ENCODE results near the gene ADGRG1.

ADGRG1 gene

DNA sequence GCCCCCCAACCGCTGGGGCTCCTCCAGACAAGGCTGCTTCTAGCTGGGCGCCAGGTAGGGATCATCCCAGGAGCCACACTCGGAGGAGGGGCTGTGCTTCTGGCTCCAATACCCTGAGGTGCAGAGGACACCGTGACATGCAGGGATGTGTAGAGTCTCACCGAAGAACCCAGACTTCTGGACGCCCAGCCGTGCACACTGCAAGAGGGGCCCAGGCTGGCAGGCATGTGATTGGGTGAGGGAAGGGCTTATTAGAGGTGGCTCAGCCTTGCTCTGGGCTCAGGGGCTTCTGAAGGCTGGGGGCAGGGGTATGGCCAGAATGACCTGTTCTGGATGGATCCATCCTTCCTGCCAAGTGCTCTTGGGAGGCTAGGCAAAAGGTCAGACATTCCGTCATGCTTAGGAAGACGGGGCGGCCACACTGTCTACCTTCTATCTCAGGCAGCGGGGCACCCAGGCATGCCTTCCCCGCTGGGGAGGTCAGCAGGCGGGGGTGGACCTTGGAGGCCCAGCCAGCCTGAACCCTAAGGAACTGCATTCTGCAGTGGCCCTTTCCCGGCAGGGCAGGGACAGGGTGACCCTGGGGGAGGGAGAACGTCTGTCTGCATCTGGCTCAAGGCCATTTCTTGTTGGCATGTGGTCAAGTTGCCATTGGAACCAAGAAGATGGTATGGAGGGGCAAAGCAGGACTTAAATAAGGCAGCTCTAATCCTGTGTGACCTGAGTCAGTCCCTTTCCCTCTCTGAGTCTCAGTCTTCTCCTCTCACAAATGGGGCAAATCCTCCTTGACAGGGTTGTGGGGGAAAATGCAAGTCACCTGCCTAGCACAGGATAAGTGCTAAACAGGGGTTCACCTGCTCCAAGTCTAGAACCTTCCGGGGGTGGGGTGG lies 5.8 kb upstream of the ADGRG1 start:
- peaks cover 46% of the 10 kb centered on the region for H3K4me1 ChIP-seq (ENCODE audit: control insufficient read depth, insufficient read depth, low read length)
- H3K4me3 ChIP-seq (ENCODE audit: low read depth, low read length): no peak overlapping the region
- no peaks in the 10 kb centered on the region for H3K36me3 ChIP-seq (ENCODE audit: control insufficient read depth, insufficient read depth, low read length)
- peak overlapping the region; percentile 40 for H3K9ac ChIP-seq (ENCODE audit: low read length)
- no peaks in the 10 kb centered on the region for H3K9me3 ChIP-seq (ENCODE audit: control insufficient read depth, insufficient read depth, low read depth, low read length)
- no peaks in the 10 kb centered on the region for H3K27me3 ChIP-seq (ENCODE audit: control insufficient read depth, insufficient read depth, low read length)
- no peak overlapping the region for H3K27ac ChIP-seq (ENCODE audit: low read depth, low read length)

DNA sequence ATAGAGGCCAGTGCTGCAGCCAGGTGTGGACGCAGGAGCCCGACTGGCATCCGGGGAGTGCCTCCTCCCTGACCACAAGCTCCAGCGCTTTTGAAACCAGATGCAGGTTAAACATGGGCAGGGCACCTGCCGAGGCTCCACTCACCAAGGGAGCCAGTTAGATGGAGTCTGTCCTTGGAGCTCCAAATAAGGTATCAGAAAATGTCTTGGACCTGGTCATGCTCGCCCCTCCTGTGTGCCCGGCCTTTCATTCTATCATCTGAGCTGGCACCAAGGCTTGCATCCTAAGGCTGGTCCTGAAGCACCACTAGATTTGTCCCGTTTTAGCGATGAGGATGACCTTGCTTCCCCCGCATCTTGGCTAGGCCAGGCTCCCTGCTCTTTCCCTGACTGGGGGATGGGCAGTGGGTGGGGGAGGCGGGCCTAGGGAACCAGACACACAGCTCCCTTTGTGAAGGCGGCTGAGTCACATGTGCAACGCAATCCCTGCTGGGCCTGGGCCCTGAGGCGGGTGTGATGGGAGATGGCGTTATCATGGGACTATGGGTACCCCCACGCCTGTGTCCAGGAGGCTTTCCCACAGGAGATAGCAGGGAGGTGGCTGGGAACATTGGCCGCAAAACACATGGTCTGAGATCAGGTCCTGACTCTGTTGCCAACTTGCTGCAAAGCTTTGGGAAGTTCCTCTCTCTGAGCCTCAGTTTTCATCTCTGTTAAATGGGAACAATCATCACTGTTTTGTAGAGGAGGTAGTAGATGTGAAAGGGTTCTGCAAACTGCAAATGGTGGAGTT lies 5.0 kb upstream of the ADGRG1 start:
- H3K4me1 ChIP-seq (ENCODE audit: control insufficient read depth, insufficient read depth, low read length): peaks cover 54% of the 10 kb centered on the region
- peak overlapping the region; percentile 40 for H3K9ac ChIP-seq (ENCODE audit: low read length)
- H3K9me3 ChIP-seq (ENCODE audit: control insufficient read depth, insufficient read depth, low read depth, low read length): no peaks in the 10 kb centered on the region
- H3K27me3 ChIP-seq (ENCODE audit: control insufficient read depth, insufficient read depth, low read length): no peaks in the 10 kb centered on the region
- H3K4me3 ChIP-seq (ENCODE audit: low read depth, low read length): no peak overlapping the region
- no peaks in the 10 kb centered on the region for H3K36me3 ChIP-seq (ENCODE audit: control insufficient read depth, insufficient read depth, low read length)
- no peak overlapping the region for H3K27ac ChIP-seq (ENCODE audit: low read depth, low read length)

DNA sequence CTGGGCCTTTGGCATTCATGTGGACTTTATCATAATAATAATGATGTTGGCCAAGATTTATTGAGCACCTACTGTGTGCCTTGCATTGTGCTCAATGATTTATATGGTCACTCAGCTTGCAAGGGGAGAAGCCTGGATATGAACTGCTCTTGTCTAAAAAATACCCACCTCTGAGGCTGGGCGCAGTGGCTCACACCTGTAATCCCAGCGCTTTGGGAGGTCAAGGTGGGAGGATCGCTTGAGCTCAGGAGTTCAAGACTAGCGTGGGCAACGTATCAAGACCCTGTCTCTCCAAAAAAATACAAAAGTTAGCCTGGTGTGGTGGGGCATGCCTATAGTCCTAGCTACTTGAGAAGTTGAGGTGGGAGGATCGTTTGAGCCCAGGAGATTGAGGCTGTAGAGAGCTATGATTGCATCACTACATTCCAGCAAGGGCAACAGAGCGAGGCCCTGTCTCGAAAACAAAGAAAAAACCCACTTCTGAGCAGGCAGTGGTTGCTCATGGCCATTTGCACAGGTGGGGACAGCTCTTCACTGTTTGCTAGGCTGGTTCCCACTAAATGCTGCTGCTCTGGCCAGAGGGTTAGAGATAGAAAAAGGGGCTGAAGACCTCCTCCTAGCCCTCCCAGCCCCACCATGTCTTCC lies 4.3 kb upstream of the ADGRG1 start:
- Histone ChIP-seq H3K4me1 (ENCODE audit: control insufficient read depth, insufficient read depth, low read length) (peaks cover 60% of the 10 kb centered on the region), H3K4me3 (ENCODE audit: low read depth, low read length) (no peak overlapping the region), H3K27ac (ENCODE audit: low read depth, low read length) (no peak overlapping the region), H3K36me3 (ENCODE audit: control insufficient read depth, insufficient read depth, low read length) (no peaks in the 10 kb centered on the region), H3K9ac (ENCODE audit: low read length) (no peak overlapping the region), H3K27me3 (ENCODE audit: control insufficient read depth, insufficient read depth, low read length) (no peaks in the 10 kb centered on the region), H3K9me3 (ENCODE audit: control insufficient read depth, insufficient read depth, low read depth, low read length) (no peaks in the 10 kb centered on the region)

DNA sequence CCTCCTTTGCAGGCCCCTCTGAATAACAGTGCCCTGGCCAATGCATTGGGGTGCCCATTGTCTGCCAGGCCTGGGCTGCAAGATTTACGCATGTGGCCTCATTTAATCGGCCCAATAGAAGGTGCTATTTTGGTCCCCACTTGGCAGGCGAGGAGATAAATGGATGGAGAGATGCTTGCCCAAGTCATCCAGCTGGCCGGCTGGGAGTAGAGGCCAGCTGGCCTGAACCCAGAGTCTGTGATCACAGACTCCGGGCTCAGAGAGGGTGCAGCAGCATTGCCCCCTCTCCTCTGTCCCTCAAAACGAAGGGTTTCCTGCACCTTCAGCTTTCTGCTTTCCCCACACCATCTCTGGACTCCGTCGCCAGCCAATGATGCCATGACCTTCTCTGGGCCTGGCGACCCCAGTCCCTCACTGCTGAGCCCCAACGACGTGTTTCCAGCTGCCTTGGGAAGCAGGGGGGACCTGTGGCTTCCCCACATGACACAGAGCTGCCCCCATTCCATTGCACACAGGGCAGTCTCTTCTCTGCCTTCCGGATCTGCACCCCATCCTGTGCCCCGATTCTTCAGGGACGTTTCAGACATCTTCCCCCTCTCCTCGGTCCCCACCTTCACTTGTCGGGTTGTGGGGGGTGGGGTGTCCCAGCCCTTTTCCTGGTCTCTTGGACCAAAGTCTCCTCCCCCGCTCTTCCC lies 3.5 kb upstream of the ADGRG1 start:
- H3K9me3 ChIP-seq (ENCODE audit: control insufficient read depth, insufficient read depth, low read depth, low read length): no peaks in the 10 kb centered on the region
- no peak overlapping the region for H3K4me3 ChIP-seq (ENCODE audit: low read depth, low read length)
- no peak overlapping the region for H3K9ac ChIP-seq (ENCODE audit: low read length)
- H3K4me1 ChIP-seq (ENCODE audit: control insufficient read depth, insufficient read depth, low read length): peaks cover 56% of the 10 kb centered on the region
- no peak overlapping the region for H3K27ac ChIP-seq (ENCODE audit: low read depth, low read length)
- no peaks in the 10 kb centered on the region for H3K27me3 ChIP-seq (ENCODE audit: control insufficient read depth, insufficient read depth, low read length)
- no peaks in the 10 kb centered on the region for H3K36me3 ChIP-seq (ENCODE audit: control insufficient read depth, insufficient read depth, low read length)

DNA sequence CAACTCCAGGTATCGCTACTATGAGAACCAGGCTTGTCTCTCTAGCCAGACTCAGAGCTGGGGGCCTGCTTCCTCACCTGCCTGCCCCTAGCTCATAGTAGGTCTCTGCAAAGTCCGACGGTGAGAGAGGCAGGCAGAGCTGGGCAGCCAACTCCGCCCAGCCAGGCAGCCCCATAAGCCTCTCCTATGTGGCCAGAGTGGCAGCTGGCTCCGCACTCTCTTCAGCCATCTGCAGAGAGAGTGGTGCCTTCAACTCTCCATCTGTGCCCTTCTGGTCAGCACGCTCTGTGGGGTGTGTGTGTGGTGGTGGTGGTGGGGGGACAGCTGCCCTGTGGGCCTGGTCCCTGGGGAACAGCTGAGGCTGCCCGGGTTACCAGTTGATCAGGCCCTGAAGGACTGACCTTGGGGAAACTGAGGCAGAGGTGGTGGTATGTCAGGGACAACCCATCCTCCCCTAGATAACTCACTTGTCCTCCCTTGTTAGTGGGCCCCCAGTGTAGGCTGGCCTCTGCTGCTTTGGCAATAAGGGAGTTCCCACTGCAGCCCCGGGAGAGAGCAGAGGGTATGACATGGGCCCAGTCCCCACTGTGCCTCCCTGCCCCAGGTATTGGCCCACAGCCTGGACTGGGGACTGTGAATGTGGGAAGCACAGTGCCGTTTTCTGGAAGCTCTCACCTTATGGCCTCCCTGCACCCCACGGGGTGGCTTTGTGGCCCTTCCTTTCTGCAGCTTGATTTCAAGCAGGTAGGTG lies 1.8 kb upstream of the ADGRG1 start:
- Histone ChIP-seq H3K4me1 (ENCODE audit: control insufficient read depth, insufficient read depth, low read length) (peaks cover 53% of the 10 kb centered on the region), H3K9ac (ENCODE audit: low read length) (no peak overlapping the region), H3K27ac (ENCODE audit: low read depth, low read length) (no peak overlapping the region)

DNA sequence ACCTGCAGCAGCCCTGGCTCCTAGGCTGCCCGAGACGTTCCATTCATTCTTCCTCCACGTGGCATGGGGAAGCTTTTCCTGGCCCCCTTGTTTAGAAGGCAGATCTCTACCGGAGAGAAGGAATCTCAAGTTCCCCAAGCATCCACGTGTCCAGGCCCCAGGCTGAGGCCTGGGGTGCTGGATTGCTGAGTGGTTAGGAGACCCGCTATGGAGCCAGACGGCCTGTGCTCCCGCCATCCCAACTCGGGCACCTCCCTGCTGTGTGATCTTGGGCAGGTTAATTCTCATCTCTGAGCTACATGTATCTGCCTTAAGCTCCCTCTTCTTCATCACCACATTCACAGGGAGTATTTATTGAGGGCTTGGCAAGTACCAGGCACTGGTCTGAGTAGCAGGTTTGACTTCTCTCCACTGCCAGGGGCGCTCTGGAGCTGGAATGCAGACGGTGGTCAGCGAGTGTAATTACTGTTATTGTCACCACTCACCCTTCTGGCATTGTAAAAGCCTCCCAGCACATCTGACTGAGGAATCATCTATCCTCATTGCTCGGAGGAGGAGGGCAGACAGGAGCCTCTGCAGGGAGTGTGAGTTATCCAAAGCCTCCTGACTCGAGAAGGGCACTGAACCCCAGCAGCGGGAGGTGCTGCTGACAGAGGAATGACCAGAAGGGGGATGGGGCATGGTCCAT lies 1.1 kb upstream of the ADGRG1 start:
- H3K36me3 ChIP-seq (ENCODE audit: control insufficient read depth, insufficient read depth, low read length): no peaks in the 10 kb centered on the region
- H3K9ac ChIP-seq (ENCODE audit: low read length): no peak overlapping the region
- H3K9me3 ChIP-seq (ENCODE audit: control insufficient read depth, insufficient read depth, low read depth, low read length): no peaks in the 10 kb centered on the region
- H3K27ac ChIP-seq (ENCODE audit: low read depth, low read length): no peak overlapping the region
- H3K4me3 ChIP-seq (ENCODE audit: low read depth, low read length): no peak overlapping the region
- H3K4me1 ChIP-seq (ENCODE audit: control insufficient read depth, insufficient read depth, low read length): peaks cover 51% of the 10 kb centered on the region
- no peaks in the 10 kb centered on the region for H3K27me3 ChIP-seq (ENCODE audit: control insufficient read depth, insufficient read depth, low read length)

More for the DNA sequence above, 1.8 kb upstream of the ADGRG1 start:
- Histone ChIP-seq H3K36me3 (ENCODE audit: control insufficient read depth, insufficient read depth, low read length) (no peaks in the 10 kb centered on the region), H3K4me3 (ENCODE audit: low read depth, low read length) (no peak overlapping the region), H3K9me3 (ENCODE audit: control insufficient read depth, insufficient read depth, low read depth, low read length) (no peaks in the 10 kb centered on the region), H3K27me3 (ENCODE audit: control insufficient read depth, insufficient read depth, low read length) (no peaks in the 10 kb centered on the region)

DNA sequence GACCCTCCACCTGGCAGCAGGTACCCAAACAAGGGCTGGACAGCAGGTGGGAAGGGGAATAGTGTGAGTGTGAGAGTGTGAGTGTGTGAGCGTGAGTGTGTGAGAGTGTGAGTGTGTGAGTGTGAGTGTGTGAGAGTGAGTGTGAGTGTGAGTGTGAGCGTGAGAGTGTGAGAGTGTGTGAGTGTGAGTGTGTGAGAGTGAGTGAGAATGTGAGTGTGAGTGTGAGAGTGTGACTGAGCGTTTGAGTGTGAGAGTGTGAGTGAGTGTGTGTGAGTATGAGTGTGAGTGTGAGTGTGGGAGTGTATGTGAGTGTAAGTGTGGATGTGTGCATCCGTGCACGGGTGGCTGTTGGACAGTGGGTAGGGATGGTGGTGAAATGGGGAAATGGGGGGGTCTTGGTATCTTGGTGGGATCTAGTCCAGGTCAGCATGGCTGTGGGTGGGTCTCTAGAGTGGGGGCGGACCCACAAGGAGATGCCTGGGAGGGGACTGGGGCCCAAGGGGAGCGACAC lies 408 bp downstream of the ADGRG1 start:
- Histone ChIP-seq H3K4me3 (ENCODE audit: low read depth, low read length) (peak overlapping the region; percentile 41), H3K27me3 (ENCODE audit: control insufficient read depth, insufficient read depth, low read length) (no peaks in the 10 kb centered on the region), H3K9ac (ENCODE audit: low read length) (no peak overlapping the region), H3K36me3 (ENCODE audit: control insufficient read depth, insufficient read depth, low read length) (no peaks in the 10 kb centered on the region), H3K9me3 (ENCODE audit: control insufficient read depth, insufficient read depth, low read depth, low read length) (no peaks in the 10 kb centered on the region), H3K27ac (ENCODE audit: low read depth, low read length) (no peak overlapping the region), H3K4me1 (ENCODE audit: control insufficient read depth, insufficient read depth, low read length) (peaks cover 38% of the 10 kb centered on the region)

DNA sequence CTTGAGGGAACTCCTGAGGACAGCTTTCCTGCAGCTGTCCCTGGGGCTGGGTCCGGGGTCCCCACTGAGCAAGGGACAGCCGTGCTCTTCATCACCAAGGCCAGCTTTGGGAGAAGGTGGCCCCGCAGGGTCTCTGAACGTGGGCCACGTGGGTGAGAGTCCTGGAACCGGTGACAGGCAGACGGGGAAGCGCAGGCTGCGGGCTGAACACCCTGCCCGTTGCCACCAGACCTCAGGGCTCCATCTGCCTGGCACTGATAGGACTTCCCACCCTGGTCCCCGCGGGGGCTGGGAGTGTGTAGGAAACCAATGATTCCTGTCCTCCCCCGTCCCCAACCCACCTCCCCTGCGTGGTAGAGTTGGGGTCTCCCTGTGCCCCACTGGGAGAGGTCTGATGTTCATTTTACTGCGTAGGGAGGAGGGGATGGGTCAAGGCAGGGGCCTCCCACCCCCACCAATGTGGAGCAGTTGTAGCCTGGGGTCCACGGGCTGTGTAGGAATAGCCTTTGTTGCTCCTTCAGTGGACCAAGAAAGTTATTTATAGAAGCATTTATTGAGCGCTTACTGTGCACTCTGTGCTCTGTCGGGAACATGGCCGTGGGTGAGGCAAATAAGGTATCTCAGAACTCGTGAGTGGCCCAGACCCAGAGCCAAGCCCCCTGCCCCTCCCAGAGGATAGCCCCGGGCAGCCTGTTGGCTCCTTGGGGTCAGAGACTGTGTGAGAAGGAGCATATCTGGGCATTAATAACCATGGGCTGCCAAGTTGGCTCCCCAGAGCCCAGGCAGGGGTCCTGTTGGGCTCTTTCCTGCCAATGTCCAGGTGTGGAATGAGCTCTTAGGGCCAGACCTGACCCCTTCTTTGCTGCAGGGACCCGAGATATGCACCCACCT lies 1.3 kb downstream of the ADGRG1 start:
- Histone ChIP-seq H3K4me3 (ENCODE audit: low read depth, low read length) (no peak overlapping the region), H3K27me3 (ENCODE audit: control insufficient read depth, insufficient read depth, low read length) (no peaks in the 10 kb centered on the region), H3K9me3 (ENCODE audit: control insufficient read depth, insufficient read depth, low read depth, low read length) (no peaks in the 10 kb centered on the region), H3K9ac (ENCODE audit: low read length) (no peak overlapping the region), H3K4me1 (ENCODE audit: control insufficient read depth, insufficient read depth, low read length) (peaks cover 32% of the 10 kb centered on the region), H3K36me3 (ENCODE audit: control insufficient read depth, insufficient read depth, low read length) (no peaks in the 10 kb centered on the region), H3K27ac (ENCODE audit: low read depth, low read length) (no peak overlapping the region)

DNA sequence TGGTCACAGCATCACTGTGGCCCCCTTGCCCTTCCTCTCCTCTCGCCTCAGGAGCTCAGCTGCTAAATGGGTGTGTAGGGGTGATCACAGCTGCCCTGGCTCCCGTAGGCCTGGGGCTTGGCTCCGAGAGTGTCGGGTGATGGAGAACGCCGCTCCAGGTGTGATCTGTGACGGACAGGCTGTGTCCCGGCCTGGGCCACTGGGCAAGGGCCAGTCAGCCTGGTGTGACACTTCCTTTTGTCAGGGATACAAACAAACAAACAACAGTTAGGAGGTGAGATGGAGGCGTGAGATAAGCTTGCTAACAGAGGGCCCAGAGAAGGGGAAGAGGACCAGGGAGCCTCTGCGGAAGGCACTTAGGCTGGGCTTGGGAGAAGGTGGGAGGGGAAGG lies 2.0 kb downstream of the ADGRG1 start:
- Histone ChIP-seq H3K4me3 (ENCODE audit: low read depth, low read length) (no peak overlapping the region), H3K36me3 (ENCODE audit: control insufficient read depth, insufficient read depth, low read length) (no peaks in the 10 kb centered on the region), H3K27ac (ENCODE audit: low read depth, low read length) (no peak overlapping the region), H3K9me3 (ENCODE audit: control insufficient read depth, insufficient read depth, low read depth, low read length) (no peaks in the 10 kb centered on the region), H3K27me3 (ENCODE audit: control insufficient read depth, insufficient read depth, low read length) (no peaks in the 10 kb centered on the region), H3K4me1 (ENCODE audit: control insufficient read depth, insufficient read depth, low read length) (peaks cover 32% of the 10 kb centered on the region), H3K9ac (ENCODE audit: low read length) (no peak overlapping the region)

Measured in HUES6 (cell line).